ENCODE results near the gene ZP3. TPM values are rescaled to one million over a fixed set of nuclear protein-coding genes. Genes with fewer than 3 reads are reported as not detected.

The ZP3 gene
- total and polyA plus RNA-seq, 2 of the 8 experiments (the other 6 are each of a cell fraction or from before 2014, with no cell fraction given), result 1.5 to 2.4 TPM

DNA sequence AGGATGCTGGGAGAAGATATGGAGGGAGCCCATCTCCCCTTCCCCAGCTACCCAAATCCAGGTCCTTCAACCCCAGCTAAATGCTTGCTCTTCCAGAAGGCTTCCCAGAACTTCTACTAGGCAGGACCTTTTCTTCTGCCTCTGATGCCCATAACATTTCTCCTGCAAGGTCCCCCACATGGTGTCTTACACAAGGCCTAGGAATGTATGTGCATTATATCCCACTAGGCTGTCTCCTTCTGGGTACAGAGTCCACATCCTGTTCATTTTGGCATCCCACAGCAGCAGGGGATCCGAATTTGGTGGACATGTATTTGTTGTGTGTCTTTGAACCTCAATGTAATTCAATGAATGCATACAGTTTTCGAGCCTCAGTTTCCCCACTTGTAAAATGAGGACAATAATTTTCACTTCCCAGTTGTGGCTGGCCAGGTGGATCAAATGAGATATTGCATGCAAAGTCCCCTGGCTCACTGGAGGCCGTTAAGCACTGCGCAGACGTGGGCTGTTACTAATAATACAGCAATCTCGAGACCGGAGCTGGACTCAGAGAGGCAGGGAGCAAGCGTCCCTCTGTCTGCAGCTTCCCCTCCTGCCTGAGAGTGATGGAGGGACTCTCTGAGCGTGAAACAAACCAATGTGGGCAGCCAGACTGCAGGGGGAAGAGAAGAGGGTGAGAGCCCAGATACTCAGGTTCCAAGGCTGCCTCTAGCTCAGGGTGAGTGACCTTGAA lies 47.4 kb upstream of the ZP3 start (continued):
- TF ChIP-seq, protein P1, sequence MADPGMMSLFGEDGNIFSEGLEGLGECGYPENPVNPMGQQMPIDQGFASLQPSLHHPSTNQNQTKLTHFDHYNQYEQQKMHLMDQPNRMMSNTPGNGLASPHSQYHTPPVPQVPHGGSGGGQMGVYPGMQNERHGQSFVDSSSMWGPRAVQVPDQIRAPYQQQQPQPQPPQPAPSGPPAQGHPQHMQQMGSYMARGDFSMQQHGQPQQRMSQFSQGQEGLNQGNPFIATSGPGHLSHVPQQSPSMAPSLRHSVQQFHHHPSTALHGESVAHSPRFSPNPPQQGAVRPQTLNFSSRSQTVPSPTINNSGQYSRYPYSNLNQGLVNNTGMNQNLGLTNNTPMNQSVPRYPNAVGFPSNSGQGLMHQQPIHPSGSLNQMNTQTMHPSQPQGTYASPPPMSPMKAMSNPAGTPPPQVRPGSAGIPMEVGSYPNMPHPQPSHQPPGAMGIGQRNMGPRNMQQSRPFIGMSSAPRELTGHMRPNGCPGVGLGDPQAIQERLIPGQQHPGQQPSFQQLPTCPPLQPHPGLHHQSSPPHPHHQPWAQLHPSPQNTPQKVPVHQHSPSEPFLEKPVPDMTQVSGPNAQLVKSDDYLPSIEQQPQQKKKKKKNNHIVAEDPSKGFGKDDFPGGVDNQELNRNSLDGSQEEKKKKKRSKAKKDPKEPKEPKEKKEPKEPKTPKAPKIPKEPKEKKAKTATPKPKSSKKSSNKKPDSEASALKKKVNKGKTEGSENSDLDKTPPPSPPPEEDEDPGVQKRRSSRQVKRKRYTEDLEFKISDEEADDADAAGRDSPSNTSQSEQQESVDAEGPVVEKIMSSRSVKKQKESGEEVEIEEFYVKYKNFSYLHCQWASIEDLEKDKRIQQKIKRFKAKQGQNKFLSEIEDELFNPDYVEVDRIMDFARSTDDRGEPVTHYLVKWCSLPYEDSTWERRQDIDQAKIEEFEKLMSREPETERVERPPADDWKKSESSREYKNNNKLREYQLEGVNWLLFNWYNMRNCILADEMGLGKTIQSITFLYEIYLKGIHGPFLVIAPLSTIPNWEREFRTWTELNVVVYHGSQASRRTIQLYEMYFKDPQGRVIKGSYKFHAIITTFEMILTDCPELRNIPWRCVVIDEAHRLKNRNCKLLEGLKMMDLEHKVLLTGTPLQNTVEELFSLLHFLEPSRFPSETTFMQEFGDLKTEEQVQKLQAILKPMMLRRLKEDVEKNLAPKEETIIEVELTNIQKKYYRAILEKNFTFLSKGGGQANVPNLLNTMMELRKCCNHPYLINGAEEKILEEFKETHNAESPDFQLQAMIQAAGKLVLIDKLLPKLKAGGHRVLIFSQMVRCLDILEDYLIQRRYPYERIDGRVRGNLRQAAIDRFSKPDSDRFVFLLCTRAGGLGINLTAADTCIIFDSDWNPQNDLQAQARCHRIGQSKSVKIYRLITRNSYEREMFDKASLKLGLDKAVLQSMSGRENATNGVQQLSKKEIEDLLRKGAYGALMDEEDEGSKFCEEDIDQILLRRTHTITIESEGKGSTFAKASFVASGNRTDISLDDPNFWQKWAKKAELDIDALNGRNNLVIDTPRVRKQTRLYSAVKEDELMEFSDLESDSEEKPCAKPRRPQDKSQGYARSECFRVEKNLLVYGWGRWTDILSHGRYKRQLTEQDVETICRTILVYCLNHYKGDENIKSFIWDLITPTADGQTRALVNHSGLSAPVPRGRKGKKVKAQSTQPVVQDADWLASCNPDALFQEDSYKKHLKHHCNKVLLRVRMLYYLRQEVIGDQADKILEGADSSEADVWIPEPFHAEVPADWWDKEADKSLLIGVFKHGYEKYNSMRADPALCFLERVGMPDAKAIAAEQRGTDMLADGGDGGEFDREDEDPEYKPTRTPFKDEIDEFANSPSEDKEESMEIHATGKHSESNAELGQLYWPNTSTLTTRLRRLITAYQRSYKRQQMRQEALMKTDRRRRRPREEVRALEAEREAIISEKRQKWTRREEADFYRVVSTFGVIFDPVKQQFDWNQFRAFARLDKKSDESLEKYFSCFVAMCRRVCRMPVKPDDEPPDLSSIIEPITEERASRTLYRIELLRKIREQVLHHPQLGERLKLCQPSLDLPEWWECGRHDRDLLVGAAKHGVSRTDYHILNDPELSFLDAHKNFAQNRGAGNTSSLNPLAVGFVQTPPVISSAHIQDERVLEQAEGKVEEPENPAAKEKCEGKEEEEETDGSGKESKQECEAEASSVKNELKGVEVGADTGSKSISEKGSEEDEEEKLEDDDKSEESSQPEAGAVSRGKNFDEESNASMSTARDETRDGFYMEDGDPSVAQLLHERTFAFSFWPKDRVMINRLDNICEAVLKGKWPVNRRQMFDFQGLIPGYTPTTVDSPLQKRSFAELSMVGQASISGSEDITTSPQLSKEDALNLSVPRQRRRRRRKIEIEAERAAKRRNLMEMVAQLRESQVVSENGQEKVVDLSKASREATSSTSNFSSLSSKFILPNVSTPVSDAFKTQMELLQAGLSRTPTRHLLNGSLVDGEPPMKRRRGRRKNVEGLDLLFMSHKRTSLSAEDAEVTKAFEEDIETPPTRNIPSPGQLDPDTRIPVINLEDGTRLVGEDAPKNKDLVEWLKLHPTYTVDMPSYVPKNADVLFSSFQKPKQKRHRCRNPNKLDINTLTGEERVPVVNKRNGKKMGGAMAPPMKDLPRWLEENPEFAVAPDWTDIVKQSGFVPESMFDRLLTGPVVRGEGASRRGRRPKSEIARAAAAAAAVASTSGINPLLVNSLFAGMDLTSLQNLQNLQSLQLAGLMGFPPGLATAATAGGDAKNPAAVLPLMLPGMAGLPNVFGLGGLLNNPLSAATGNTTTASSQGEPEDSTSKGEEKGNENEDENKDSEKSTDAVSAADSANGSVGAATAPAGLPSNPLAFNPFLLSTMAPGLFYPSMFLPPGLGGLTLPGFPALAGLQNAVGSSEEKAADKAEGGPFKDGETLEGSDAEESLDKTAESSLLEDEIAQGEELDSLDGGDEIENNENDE (IDR thresholded peaks at IDR 0.05; ENCODE audit: insufficient replicate concordance, low read length), result no peak
